T-helper 1 cell treated with Interleukin-12 subunit alpha and Interleukin-12 subunit beta and Interleukin-4 antibody, amounts not matched to agents 30 ng/mL and 1 ng/mL, for 36 hours (primary cell): Measurements from ENCODE around the gene MBD5. TPM values are rescaled to one million over a fixed set of nuclear protein-coding genes. Genes with fewer than 3 reads are reported as not detected.
"Not testable (repeated sequence)": the region's sequence is repeated elsewhere in the genome, so short reads cannot be mapped to it uniquely, and the experiment has no call there.

Source experiments
- intact Hi-C: fragments of 100-400 bp; cut with micrococcal nuclease; formaldehyde crosslinking; loops from one replicate; pipeline ENCODE4 v1.15.1; 2024
- total RNA-seq: library from RNA; stranded (reverse); gene quantifications from 2 replicates; pipeline ENCODE4 v1.2.3, GENCODE V29; 2022

MBD5 gene
- total RNA-seq, result 45.8 and 53.2 TPM in 2 replicates

GRCh38 chr2:148021059-148021861 is at the start of gene MBD5:
Gene MBD5 (plus strand): TSS chr2:148021091.
- intact Hi-C loops, result loop anchor here (1.0 to 5.0 kb wide), 9 partner anchors 30 to 1566 kb away; partner anchors contain the start of gene MMADHC

- intact Hi-C loops, result no loop called here
Observed at GRCh38 chr2:147976102-147976501, 44.8 kb upstream of the MBD5 start.

GRCh38 chr2:147977679-147978078 is 43.2 kb upstream of the MBD5 start:
- intact Hi-C loops, result no loop called here

- intact Hi-C loops, result no loop called here
Observed at GRCh38 chr2:147980940-147981528, 39.9 kb upstream of the MBD5 start.

GRCh38 chr2:147989102-147989501 is 31.8 kb upstream of the MBD5 start:
- intact Hi-C loops, result no loop called here

- intact Hi-C loops, result loop anchor here (1.0 kb wide), 6 partner anchors 30 to 1000 kb away; partner anchors contain the start of gene ORC4
Observed at GRCh38 chr2:147989809-147990403, 31.0 kb upstream of the MBD5 start.

GRCh38 chr2:147994965-147995364 is 25.9 kb upstream of the MBD5 start:
- intact Hi-C loops, result not testable (repeated sequence)

GRCh38 chr2:147996828-147997227 is 24.1 kb upstream of the MBD5 start:
- intact Hi-C loops, result no loop called here

GRCh38 chr2:147998203-147998602 is 22.7 kb upstream of the MBD5 start:
- intact Hi-C loops, result no loop called here

- intact Hi-C loops, result no loop called here
Observed at GRCh38 chr2:147999126-147999525, 21.8 kb upstream of the MBD5 start.

GRCh38 chr2:148000095-148000494 is 20.8 kb upstream of the MBD5 start:
- intact Hi-C loops, result no loop called here

- intact Hi-C loops, result not testable (repeated sequence)
Observed at GRCh38 chr2:148002420-148002819, 18.5 kb upstream of the MBD5 start.

- intact Hi-C loops, result no loop called here
Observed at GRCh38 chr2:148006249-148007007, 14.5 kb upstream of the MBD5 start.

- intact Hi-C loops, result no loop called here
Observed at GRCh38 chr2:148007219-148007900, 13.5 kb upstream of the MBD5 start.

GRCh38 chr2:148008411-148008810 is 12.5 kb upstream of the MBD5 start:
- intact Hi-C loops, result not testable (repeated sequence)

GRCh38 chr2:148013876-148014275 is 7.0 kb upstream of the MBD5 start:
- intact Hi-C loops, result no loop called here

- intact Hi-C loops, result no loop called here
Observed at GRCh38 chr2:148014616-148015015, 6.3 kb upstream of the MBD5 start.

- intact Hi-C loops, result loop anchor here (1.0 to 5.0 kb wide), 22 partner anchors 30 to 1566 kb away; partner anchors contain the start of genes ACVR2A, KIF5C and MMADHC
Observed at GRCh38 chr2:148020111-148021058, 506 bp upstream of the MBD5 start, which contains the start of gene ORC4. Gene ORC4 (minus strand): TSS chr2:148020737. CDS start chr2:147975958, 44,779 bp downstream.

GRCh38 chr2:148021886-148022285 is 995 bp downstream of the MBD5 start:
- intact Hi-C loops, result loop anchor here (1.0 to 5.0 kb wide), 9 partner anchors 29 to 1565 kb away; partner anchors contain the start of gene MMADHC
